NCI-H187 treated with DMSO at 0.1 percent for 48 hours (cell line): Measurements from ENCODE around the gene ABLIM2.

Experiments
- DNase-seq: peaks from one replicate; lab custom pipeline; 2025; lab: John Stamatoyannopoulos, UW

The ABLIM2 gene

DNA sequence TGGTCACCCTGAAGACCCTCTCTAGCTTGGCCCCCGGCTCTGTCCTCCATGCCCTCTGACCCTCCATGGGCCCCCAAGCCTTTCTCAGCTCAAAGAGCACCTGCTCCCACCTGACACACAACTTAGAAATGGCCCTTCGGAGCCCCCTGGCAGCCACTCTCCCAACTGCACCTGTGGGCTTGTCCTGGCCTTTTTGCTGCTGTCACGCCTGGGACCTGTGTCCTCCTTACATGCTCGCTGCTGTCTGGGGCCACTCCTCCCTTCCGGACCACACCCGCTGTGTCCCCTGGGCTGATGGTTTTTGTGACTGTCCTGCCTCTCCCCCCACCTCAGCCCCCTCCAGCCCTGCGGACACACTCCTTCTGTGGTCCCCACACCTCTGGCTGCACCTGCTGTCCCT, 112.7 kb downstream of the ABLIM2 start:
- DNase-seq = peak; percentile 80

GRCh38 chr4:8044699-8045098, 113.9 kb downstream of the ABLIM2 start:
- DNase-seq = peak; percentile 91

- DNase-seq = no peak
Measured at GRCh38 chr4:8044244-8044643, 114.4 kb downstream of the ABLIM2 start.

DNA sequence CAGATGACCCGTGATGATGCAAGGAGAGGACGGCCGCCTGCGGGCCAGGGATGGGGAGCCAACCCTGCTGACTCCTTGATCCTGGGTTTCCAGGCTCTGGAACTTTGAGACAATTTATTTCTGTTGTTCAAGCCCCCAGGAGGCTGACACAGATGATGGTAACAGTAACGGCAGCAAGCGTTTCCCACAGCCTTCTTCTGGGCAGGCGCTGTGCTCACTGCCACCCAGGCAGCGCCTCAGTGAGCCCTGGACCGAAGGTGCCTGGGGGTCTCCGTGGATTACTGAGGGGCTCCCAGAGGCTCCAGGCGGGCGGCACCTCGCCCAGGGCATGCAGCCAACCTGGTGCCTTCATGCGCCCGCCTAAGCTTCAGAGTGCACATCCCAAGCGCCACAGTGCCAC, 115.0 kb downstream of the ABLIM2 start:
- DNase-seq = no peak

- DNase-seq = no peak
Measured at GRCh38 chr4:8041868-8042267, 116.7 kb downstream of the ABLIM2 start.

DNA sequence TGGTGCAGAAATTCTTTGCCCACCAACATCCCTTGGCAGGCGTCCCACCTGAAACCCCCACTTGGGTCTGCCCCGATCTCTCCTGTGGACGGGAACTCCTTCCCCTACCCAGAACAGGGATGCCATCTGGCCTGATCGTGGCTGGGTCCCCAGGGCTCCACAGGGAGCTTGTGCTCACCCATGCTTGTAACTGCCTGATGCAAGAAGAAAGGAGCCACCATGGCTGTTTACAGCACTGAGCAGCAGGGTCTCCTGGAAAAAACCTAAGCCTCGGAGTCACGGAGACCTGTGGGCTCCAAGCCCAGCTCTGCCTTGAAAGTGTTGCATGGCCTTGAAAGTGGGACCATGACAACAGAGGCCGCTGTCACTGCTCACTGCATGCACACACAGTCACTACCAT, 117.4 kb downstream of the ABLIM2 start:
- DNase-seq = no peak

- no peak for DNase-seq
Measured at GRCh38 chr4:8040607-8041006, 118.0 kb downstream of the ABLIM2 start.

DNA sequence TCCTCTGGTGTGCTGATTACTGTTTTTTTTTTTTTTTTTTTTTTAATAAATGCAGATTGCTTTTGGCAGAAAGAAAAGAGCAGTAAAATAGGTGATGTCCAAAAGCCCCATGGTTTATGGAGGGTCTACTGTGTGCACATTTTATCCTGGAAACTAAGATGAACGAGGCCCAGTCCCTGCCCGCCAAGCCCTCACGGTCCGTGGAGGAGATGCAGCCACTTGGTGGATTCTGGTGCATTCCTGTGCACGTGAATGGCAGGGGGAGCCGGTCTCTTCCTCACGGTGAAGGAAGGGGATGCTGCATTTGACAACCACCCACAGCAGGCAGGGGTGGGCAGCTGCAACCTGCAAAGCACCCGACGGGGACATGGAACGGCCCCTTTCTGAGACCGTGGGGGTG, 118.8 kb downstream of the ABLIM2 start:
- no peak for DNase-seq

DNA sequence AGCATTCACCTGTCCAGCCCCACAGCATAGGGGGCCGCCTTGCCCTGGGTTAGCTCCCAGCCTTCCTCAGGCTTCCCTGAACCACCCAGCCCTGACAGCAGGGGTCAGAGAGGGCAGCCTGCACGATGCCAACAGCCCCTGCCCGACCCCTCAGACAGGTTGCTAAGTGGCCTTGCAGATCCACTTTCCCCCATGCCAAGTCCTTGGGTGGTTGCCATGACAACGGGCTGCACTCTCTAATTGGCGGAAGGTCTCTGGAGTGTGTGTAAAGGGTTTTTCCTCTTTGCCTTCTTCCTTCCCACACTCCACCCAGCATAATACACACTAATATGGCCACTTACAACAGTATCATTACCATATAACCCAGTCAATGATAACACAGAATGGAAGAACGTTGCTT, 119.3 kb downstream of the ABLIM2 start:
- DNase-seq = peak; percentile 97

DNA sequence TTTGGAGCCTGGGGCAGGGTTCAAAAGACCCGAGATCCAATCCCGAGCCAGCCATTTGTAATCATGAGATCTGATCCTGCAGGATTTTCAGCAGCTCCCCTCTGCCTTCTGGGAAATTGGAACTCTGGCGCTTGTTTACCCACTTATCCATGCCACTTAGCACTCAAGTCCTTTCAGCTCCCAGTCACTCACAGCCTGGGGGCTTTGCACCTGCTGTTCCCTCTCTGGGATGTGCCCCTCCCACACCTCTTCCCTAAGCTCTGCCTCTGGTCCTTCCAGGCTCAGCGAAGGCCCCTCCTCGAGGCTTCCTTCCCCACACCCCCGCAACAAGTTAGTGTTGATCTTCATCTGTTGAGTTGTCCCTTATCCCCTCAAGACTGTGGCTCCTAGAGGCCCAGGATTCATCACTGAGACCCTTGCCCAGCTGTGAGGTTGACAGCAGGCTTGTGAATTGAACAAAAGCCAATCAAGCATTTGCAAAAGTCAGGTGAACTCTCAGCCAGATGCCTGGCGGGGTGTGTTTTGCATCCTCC, 119.8 kb downstream of the ABLIM2 start:
- DNase-seq = peak; percentile 97

DNA sequence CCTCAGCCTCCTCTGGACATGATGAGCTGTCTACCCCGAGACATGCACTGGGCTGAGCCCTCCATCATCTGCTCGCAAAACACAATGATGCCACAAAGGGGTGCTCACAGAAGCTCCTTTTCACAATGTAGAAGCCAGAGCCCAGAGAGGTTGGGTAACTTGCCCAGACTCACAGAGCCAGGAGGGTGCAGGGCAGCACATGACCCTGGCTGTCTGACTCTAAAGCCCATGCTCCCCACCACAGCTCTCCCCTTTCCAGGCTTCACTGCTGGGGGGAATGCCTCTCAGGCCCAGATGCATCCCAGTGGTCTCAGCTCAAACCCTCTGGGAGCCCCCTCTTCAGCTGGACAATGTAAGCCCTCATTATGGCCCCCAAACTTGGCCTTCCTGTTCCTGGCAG, 120.5 kb downstream of the ABLIM2 start:
- DNase-seq = no peak

GRCh38 chr4:8037150-8037769, 121.4 kb downstream of the ABLIM2 start:
- DNase-seq = no peak

DNA sequence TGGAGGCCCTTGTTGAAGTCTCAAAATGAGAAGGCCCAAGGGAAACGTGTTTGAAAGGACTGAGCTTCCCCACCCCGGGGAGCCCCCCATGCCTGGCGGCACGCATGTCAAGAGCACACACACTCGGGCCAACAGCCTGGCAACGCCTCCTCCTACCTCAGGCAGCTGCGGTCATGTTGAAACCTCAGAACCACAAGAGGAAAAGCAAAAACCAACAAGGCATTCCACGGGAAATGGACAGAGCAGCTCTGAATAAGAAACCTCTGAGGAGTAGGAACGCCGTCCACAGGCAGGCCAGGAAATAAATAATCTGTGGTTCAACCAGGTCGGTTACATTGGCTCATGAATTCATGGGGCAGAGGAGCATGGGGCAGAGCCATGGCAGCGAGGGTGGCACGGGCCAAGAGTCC, 123.2 kb downstream of the ABLIM2 start:
- peak; percentile 87 for DNase-seq

DNA sequence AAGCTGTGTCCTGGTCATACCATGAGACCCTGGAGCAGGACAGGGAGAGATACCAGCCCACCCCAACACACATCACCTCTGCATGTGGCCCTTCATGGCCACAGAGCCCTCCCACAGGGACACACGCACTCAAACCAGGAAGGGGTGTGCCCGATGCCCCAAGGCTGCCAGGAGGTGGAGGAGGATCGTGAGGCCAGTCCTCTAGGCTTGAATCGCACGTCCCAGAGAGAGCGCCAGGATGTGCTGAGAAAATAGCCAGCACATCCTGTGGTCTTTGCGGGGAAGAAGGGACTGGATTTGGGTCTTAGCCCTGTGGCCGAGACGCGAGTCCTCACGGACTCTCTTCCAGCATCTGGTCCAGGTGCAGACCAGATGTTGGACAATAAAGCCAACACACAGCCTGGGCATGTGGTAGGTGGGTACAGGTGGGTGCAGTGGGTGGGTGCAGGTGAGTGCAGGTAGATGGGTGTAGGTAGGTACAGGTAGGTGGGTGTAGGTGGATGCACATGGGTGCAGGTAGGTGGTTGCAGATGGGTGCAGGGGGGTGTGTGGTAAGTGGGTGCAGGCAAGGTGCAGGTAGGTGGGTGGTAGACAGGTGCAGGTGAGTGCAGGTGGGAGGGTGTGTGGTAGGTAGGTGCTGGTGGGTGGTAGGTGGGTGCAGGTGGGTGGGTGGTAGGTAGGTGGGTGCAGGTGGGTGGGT, 124.6 kb downstream of the ABLIM2 start:
- DNase-seq = no peak

DNA sequence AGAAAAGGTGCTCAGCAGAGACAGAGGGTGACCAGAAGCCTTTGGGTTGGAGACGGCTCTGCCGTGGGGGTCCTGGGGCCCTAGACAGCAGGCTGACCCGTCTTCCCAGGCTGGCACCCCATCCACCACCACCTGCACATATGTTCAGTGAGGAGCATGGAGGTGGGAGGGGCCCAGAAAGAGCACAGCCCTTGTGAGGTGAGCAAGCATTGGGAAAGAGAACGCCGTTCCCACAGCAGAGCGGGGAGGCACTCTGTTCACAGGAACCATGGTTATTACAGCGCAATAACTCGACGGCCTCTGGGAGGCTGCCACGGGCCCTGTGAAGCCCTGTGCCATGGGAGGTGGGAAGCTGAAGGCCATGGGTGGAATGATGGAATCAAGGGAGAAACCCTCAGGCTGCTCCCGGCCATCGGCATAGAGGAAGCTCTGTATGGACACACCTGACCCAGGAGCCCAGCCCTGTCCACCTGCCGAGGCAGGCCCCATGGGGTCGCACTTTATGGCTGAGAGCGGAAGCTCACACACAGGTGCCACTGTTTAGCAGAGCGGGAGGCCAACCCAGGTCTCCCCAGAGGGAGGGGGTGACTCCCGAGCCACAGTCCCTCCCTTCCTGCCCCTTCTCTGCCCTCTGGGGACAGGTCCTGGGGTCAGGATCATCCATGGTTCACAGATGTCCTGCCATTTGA, 125.4 kb downstream of the ABLIM2 start:
- DNase-seq = no peak

- no peak for DNase-seq
Measured at GRCh38 chr4:8032381-8032780, 126.2 kb downstream of the ABLIM2 start.

DNA sequence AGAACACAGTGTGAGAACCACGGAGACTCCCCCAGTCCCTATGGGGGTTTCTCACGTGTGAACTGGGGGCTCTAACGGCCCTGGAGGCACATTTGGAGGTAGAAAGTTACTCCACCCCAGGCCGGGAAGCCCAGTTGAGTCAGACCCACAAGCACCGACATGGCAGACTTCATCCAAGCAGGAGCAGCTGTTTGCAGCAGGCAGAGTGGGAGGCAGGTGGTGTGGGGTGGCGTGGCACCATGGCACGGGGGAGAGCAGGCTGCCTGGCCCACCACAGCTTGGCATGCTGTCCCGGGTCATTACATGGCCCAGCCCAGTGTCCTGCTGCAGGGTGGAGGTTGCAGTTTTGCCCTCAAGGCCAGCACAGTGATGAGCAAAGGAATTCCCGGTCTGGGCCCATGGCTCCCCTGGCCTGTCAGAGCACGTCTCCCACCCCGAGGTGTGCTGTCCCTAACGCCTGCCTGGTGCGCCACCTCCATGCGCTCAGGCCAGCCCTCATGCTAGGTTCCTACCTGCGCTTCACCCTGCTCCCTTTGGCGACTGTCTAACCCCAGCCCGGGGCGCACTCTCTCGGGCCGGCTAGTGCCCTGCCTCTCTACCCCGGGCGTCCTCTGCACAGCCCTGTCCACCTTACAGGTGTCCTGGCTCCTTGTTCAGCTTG, 128.4 kb downstream of the ABLIM2 start:
- no peak for DNase-seq

DNA sequence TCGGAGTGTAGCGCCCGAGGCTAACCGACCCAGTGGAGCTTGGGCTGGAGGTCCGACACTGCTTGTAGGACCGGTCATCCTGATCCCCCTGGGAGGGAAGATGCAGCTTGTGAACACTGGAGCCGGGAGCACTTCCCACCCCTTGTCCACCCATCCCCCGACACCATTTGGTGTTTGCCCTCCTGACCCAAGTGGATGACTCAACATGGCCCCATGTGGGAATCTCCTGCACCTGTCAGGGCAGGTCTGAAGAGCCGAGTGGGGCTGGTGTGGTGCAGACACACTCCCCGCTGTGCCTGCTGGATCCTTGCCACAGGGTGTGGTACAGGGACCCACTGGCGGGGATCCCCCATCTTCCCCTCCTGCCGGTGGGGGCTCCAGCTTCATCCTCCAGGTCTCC, 128.9 kb downstream of the ABLIM2 start:
- no peak for DNase-seq

GRCh38 chr4:8028884-8029568, 129.6 kb downstream of the ABLIM2 start:
- no peak for DNase-seq

GRCh38 chr4:8028368-8028767, 130.2 kb downstream of the ABLIM2 start:
- DNase-seq = no peak

DNA sequence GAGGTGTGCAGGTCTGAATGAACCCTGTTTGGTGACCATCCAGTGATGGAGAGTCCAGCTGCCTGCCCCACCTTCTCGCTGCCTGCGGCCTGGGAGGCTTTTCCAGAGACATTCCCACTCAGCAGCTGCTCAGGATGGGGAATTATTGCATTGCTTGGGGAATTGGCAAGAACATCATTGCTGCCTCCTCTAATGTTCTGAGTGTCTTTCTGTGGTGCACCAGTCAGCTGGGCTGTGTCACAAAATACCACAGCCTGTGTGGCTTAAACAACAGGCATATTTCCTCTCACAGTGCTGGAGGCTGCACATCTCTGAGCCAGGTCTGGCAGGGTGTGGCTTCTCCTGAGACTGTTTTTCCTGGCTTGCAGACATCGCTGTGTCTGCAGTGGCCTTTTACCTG, 132.2 kb downstream of the ABLIM2 start:
- no peak for DNase-seq

DNA sequence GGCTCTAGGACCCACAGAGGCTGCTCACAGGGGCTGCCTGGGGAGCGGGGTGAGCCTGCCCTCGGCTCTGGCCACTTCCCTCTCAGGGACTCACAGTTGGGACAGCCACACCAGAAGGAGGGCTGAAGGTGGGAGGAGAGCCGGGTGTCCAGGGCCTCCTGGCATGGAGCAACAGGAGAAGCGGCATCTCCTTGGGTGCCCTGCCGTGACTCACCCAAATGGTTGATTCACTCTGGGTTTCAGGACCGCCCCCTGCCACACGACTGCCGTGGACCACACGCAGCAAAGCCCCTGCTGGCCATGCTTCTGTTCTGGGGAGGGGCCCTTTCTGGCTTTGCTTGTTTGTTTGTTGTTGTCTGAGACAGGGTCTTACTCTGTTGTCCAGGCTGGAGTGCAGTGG, 132.9 kb downstream of the ABLIM2 start:
- DNase-seq = no peak
